Stomach (tissue), 4 donors: ENCODE results near the gene RACGAP1.
"Not testable (repeated sequence)": the region's sequence is repeated elsewhere in the genome, so short reads cannot be mapped to it uniquely, and the experiment has no call there.

Experiments used
- POLR2A ChIP-seq, 4 donors: fragments of 450-650 bp; IDR thresholded peaks; one replicate each; pipeline ENCODE4 v1.6.1; 2016; ENCODE audit warnings: antibody characterized with exemption in 4 of 4, control low read depth in 2 of 4, mild to moderate bottlenecking in 1 of 4, moderate library complexity in 1 of 4
- TF ChIP-seq, protein P1 (sequence below), 7 experiments: fragments of 450-650 bp in 4 of 7; fragments of 200-600 bp in 3 of 7; sonication (generic) in 3 of 7; IDR thresholded peaks; one replicate each; pipeline ENCODE4 v1.5.1; 2016 to 2019; ENCODE audit warnings: antibody characterized with exemption in 7 of 7, control low read depth in 2 of 7, mild to moderate bottlenecking in 1 of 7

DNA sequence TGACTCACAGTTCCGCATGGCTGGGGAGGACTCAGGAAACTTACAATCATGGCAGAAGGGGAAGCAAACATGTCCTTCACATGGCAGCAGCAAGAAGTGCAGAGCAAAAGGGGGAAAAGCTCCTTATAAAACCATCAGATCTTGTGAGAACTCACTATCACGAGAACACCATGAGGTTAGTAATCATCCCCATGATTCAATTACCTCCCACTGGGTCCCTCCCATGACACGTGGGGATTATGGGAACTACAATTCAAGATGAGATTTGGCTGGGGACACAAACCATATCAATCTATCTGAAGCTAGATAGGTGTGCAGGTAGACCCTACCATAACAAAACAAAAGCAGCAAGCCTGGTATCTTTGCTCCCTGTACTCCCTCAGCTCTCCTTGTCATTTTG, 38.8 kb downstream of the RACGAP1 start:
- TF ChIP-seq, protein P1, sequence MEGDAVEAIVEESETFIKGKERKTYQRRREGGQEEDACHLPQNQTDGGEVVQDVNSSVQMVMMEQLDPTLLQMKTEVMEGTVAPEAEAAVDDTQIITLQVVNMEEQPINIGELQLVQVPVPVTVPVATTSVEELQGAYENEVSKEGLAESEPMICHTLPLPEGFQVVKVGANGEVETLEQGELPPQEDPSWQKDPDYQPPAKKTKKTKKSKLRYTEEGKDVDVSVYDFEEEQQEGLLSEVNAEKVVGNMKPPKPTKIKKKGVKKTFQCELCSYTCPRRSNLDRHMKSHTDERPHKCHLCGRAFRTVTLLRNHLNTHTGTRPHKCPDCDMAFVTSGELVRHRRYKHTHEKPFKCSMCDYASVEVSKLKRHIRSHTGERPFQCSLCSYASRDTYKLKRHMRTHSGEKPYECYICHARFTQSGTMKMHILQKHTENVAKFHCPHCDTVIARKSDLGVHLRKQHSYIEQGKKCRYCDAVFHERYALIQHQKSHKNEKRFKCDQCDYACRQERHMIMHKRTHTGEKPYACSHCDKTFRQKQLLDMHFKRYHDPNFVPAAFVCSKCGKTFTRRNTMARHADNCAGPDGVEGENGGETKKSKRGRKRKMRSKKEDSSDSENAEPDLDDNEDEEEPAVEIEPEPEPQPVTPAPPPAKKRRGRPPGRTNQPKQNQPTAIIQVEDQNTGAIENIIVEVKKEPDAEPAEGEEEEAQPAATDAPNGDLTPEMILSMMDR (IDR thresholded peaks at IDR 0.05), result not testable (repeated sequence)
- not testable (repeated sequence) for TF ChIP-seq POLR2A (IDR thresholded peaks at IDR 0.05)
